ENCODE data around the gene CTNND1.

DNA sequence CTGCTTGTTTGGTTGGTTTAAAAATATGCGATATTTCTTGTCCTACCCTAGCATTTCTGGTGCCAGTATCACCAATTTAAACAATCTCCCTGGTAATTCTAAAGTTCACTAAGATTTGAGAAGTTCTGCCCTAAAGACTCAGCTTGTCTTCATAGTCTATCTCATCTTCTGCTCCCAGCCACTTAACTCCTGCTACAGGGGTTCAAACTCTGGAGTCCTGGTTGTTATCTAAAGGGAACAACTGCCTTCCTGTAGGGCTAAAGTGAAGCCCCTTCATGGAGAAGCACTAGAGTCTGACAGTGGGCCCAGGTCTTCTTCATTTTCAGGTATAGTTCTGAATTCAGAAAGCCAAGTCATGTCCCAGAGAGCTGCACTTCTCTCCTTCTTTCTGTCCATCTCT lies 73.2 kb downstream of the CTNND1 start:
- TF ChIP-seq POLR2A (IDR thresholded peaks at IDR 0.05; ENCODE audit: low read depth, low read length), result no peak
- TF ChIP-seq POLR2AphosphoS5 (IDR thresholded peaks at IDR 0.05; ENCODE audit: low read depth, low read length), result no peak
- TF ChIP-seq TAF1 (IDR thresholded peaks at IDR 0.05; ENCODE audit: borderline replicate concordance, low read depth, low read length), result no peak
